ENCODE data around the gene CCBE1. TPM values are rescaled to one million over a fixed set of nuclear protein-coding genes. Genes with fewer than 3 reads are reported as not detected.

Gene CCBE1
- total and polyA plus RNA-seq, 9 of the 15 experiments (the other 6 are each of a cell fraction or from before 2014, with no cell fraction given), result 0.20 TPM; not detected in 8

DNA sequence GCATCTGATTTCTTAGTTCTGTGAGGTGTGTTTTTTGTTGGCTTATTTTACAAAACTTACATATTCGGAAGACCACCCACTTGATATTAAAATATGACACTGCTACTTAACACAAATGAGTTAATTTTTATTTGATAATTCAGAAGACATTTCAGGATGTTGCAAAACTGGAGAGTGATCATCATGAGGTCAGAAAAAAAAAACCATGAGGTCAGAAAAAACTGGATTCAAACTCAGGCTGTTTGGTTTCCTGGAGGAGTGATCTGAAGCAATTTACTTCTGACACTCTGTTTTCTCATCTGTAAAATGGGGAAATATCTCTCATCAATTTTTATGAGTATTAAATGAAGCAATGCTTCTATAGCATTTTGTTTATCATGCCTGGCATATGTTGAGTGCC, 1.8 kb upstream of the CCBE1 start:
- TF ChIP-seq, protein P1, sequence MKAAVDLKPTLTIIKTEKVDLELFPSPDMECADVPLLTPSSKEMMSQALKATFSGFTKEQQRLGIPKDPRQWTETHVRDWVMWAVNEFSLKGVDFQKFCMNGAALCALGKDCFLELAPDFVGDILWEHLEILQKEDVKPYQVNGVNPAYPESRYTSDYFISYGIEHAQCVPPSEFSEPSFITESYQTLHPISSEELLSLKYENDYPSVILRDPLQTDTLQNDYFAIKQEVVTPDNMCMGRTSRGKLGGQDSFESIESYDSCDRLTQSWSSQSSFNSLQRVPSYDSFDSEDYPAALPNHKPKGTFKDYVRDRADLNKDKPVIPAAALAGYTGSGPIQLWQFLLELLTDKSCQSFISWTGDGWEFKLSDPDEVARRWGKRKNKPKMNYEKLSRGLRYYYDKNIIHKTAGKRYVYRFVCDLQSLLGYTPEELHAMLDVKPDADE (conservative IDR thresholded peaks at IDR 0.05; ENCODE audit: control insufficient read depth, low read depth, low read length), result no peak
- TF ChIP-seq SMARCC2 (IDR thresholded peaks at IDR 0.05; ENCODE audit: low read depth) (no peak), KAT8 (IDR thresholded peaks at IDR 0.05; ENCODE audit: low read depth) (no peak), ZNF785 (CRISPR knock-in tag; IDR thresholded peaks at IDR 0.05) (no peak), TARDBP (IDR thresholded peaks at IDR 0.05) (no peak), PRPF4 (IDR thresholded peaks at IDR 0.05; ENCODE audit: insufficient read depth, low read depth, low read length, poor library complexity, severe bottlenecking) (no peak), ZFX (CRISPR knock-in tag; IDR thresholded peaks at IDR 0.05) (no peak), FOS (IDR thresholded peaks at IDR 0.05; ENCODE audit: extremely low read depth, insufficient read length) (no peak), ZC3H11A (IDR thresholded peaks at IDR 0.05; ENCODE audit: low read depth, low read length) (no peak)
- TF ChIP-seq, protein P2, sequence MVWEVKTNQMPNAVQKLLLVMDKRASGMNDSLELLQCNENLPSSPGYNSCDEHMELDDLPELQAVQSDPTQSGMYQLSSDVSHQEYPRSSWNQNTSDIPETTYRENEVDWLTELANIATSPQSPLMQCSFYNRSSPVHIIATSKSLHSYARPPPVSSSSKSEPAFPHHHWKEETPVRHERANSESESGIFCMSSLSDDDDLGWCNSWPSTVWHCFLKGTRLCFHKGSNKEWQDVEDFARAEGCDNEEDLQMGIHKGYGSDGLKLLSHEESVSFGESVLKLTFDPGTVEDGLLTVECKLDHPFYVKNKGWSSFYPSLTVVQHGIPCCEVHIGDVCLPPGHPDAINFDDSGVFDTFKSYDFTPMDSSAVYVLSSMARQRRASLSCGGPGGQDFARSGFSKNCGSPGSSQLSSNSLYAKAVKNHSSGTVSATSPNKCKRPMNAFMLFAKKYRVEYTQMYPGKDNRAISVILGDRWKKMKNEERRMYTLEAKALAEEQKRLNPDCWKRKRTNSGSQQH (CRISPR knock-in tag; IDR thresholded peaks at IDR 0.05), result no peak
- no peak for FAIRE-seq
- Histone ChIP-seq H3K9me3 (replicated peaks; ENCODE audit: control insufficient read depth, insufficient read depth, low read depth, low read length) (no peaks in the 10 kb centered on the region), H3K9me1 (ENCODE audit: control insufficient read depth, insufficient read depth, low read length) (no peaks in the 10 kb centered on the region), H3K4me3 (no peak overlapping the region), H4K20me1 (replicated peaks; ENCODE audit: control insufficient read depth, insufficient read depth, low read length) (no peaks in the 10 kb centered on the region; the same call in 1 of the 2 replicates), H3K27me3 (ENCODE audit: control insufficient read depth in 2 of 2, insufficient read depth in 2 of 2, low read length in 2 of 2) (peaks cover 0 to 19% of the 10 kb centered on the region in 2 experiments; a peak in 1 of 5 replicates), H3K36me3 (ENCODE audit: control insufficient read depth, insufficient read depth, low read length) (no peaks in the 10 kb centered on the region), H3K79me2 (ENCODE audit: control insufficient read depth, insufficient read depth, low read length) (no peaks in the 10 kb centered on the region), H3K27ac (ENCODE audit: extremely low read depth, low read depth, low read length) (no peak overlapping the region), H3K9ac (ENCODE audit: insufficient read depth in 1 of 2, low read depth in 2 of 2, low read length in 2 of 2) (no peak overlapping the region), H2AFZ (ENCODE audit: low read depth, low read length) (no peak overlapping the region), H3K4me2 (ENCODE audit: insufficient read depth, low read length) (no peak overlapping the region), H3K4me1 (replicated peaks in 1 of 2; ENCODE audit: control insufficient read depth in 2 of 2, insufficient read depth in 2 of 2, low read length in 2 of 2) (peaks cover 0 to 11% of the 10 kb centered on the region in 2 experiments; a peak in 2 of 5 replicates)
- ChIA-PET CTCF (ENCODE audit: low intra/inter-chr PET ratio) (no interaction called here), POLR2A (no interaction called here)
- no TSS peak for BruUV-seq (replicated peaks)
- WGBS (ENCODE audit: insufficient coverage, low coverage, missing lambda C conversion rate), result 0% methylated on average over 1 of the region's 1 CpG
- in situ Hi-C loops (cut with MboI), result no loop called here
- DNase-seq (ENCODE audit: extremely low read depth in 1 of 4, low spot score in 3 of 4), result no peak
- ATAC-seq, result no peak
- intact Hi-C loops (cut with micrococcal nuclease), result no loop called here
